Measurements from ENCODE around the gene FAM83F. TPM values are rescaled to one million over a fixed set of nuclear protein-coding genes. Genes with fewer than 3 reads are reported as not detected.

Gene FAM83F
- total and polyA plus RNA-seq, 4 donors = 0.39 to 1.5 (median 1.2) TPM

- TF ChIP-seq REST (IDR thresholded peaks at IDR 0.05) = no peak
These were observed 44.8 kb downstream of the FAM83F start (continued) for GRCh38 chr22:40039482-40040115.

- Histone ChIP-seq H3K27me3 (ENCODE audit: control insufficient read depth in 4 of 4, insufficient read depth in 4 of 4, low read length in 3 of 4) (no peaks in the 10 kb centered on the region), H3K9ac (ENCODE audit: low read depth in 1 of 2, low read length in 2 of 2) (no peak overlapping the region), H3K27ac (ENCODE audit: low read depth in 1 of 2, low read length in 2 of 2) (no peak overlapping the region), H3K36me3 (ENCODE audit: control insufficient read depth in 4 of 4, insufficient read depth in 3 of 4, low read depth in 1 of 4, low read length in 3 of 4) (no peaks in the 10 kb centered on the region), H3K4me3 (ENCODE audit: low read depth in 1 of 3, low read length in 3 of 3) (no peak overlapping the region), H3K4me1 (ENCODE audit: control insufficient read depth in 4 of 4, insufficient read depth in 4 of 4, low read length in 3 of 4) (peaks cover 0 to 24% (median 12%) of the 10 kb centered on the region in 4 donors), H3K9me3 (ENCODE audit: control insufficient read depth in 4 of 4, low read length in 3 of 4) (no peaks in the 10 kb centered on the region)
- 53% methylated on average over 4 of the region's 4 CpGs for WGBS
- no peak for DNase-seq (ENCODE audit: low spot score)
- TF ChIP-seq EGR1 (IDR thresholded peaks at IDR 0.05; ENCODE audit: low read depth in 2 of 2) (no peak), NR2F2 (IDR thresholded peaks at IDR 0.05) (peak; percentile 77)
These were observed 46.2 kb downstream of the FAM83F start for GRCh38 chr22:40040927-40041326.

- no peaks in the 10 kb centered on the region for H3K36me3 ChIP-seq (ENCODE audit: control insufficient read depth in 4 of 4, insufficient read depth in 3 of 4, low read depth in 1 of 4, low read length in 3 of 4)
- no peak overlapping the region for H3K9ac ChIP-seq (ENCODE audit: low read depth in 1 of 2, low read length in 2 of 2)
- H3K27me3 ChIP-seq (ENCODE audit: control insufficient read depth in 4 of 4, insufficient read depth in 4 of 4, low read length in 3 of 4) = no peaks in the 10 kb centered on the region
- 86% methylated on average over 8 of the region's 8 CpGs for WGBS
- H3K4me1 ChIP-seq (ENCODE audit: control insufficient read depth in 4 of 4, insufficient read depth in 4 of 4, low read length in 3 of 4) = peaks cover 1 to 28% (median 16%) of the 10 kb centered on the region in 4 donors
- H3K27ac ChIP-seq (ENCODE audit: low read depth in 1 of 2, low read length in 2 of 2) = peak overlapping the region in 1 of 2 donors; percentile 15
- no peak for DNase-seq (ENCODE audit: low spot score)
- H3K9me3 ChIP-seq (ENCODE audit: control insufficient read depth in 4 of 4, low read length in 3 of 4) = no peaks in the 10 kb centered on the region
- no peak for TF ChIP-seq NR2F2 (IDR thresholded peaks at IDR 0.05)
- no peak for TF ChIP-seq ATF3 (IDR thresholded peaks at IDR 0.05)
- TF ChIP-seq FOXA1 (IDR thresholded peaks at IDR 0.05) = no peak
- no peak overlapping the region for H3K4me3 ChIP-seq (ENCODE audit: low read depth in 1 of 3, low read length in 3 of 3)
These were observed 46.8 kb downstream of the FAM83F start for GRCh38 chr22:40041366-40042137.

GRCh38 chr22:40042312-40042711 lies 47.6 kb downstream of the FAM83F start:
- Histone ChIP-seq H3K27ac (ENCODE audit: low read depth in 1 of 2, low read length in 2 of 2) (peak overlapping the region in 1 of 2 donors; percentile 91), H3K27me3 (ENCODE audit: control insufficient read depth in 4 of 4, insufficient read depth in 4 of 4, low read length in 3 of 4) (no peaks in the 10 kb centered on the region), H3K36me3 (ENCODE audit: control insufficient read depth in 4 of 4, insufficient read depth in 3 of 4, low read depth in 1 of 4, low read length in 3 of 4) (no peaks in the 10 kb centered on the region), H3K4me1 (ENCODE audit: control insufficient read depth in 4 of 4, insufficient read depth in 4 of 4, low read length in 3 of 4) (peaks cover 1 to 28% (median 16%) of the 10 kb centered on the region in 4 donors), H3K9me3 (ENCODE audit: control insufficient read depth in 4 of 4, low read length in 3 of 4) (no peaks in the 10 kb centered on the region), H3K9ac (ENCODE audit: low read depth in 1 of 2, low read length in 2 of 2) (no peak overlapping the region), H3K4me3 (ENCODE audit: low read depth in 1 of 3, low read length in 3 of 3) (no peak overlapping the region)
- TF ChIP-seq SP1 (IDR thresholded peaks at IDR 0.05) = no peak
- TF ChIP-seq RAD21 (IDR thresholded peaks at IDR 0.05) = no peak
- TF ChIP-seq EGR1 (IDR thresholded peaks at IDR 0.05; ENCODE audit: low read depth in 2 of 2) = no peak
- TF ChIP-seq MAX (IDR thresholded peaks at IDR 0.05) = no peak
- TF ChIP-seq HNF4G (IDR thresholded peaks at IDR 0.05) = no peak
- TF ChIP-seq GABPA (IDR thresholded peaks at IDR 0.05 in 1 of 2, conservative IDR thresholded peaks at IDR 0.05 in 1 of 2) = no peak
- no peak for TF ChIP-seq RXRA (IDR thresholded peaks at IDR 0.05)
- no peak for TF ChIP-seq REST (IDR thresholded peaks at IDR 0.05)
- TF ChIP-seq FOXA1 (IDR thresholded peaks at IDR 0.05) = no peak
- WGBS = 91% methylated on average over 4 of the region's 4 CpGs
- no peak for DNase-seq (ENCODE audit: low spot score)
